ENCODE data around the gene STOX2.

- TF ChIP-seq CTCF (IDR thresholded peaks at IDR 0.05) (no peak), POLR2A (IDR thresholded peaks at IDR 0.05) (no peak)
Measured at GRCh38 chr4:183907871-183908683, 3.0 kb downstream of the STOX2 start.
